HL-60 (cell line): ENCODE results near the gene CAMTA1.

Experiments
- DNase-seq, 2 experiments: peaks; one replicate each; pipeline ENCODE4 v3.0.0-alpha.2; 2010 to 2020; ENCODE audit warnings: low read depth in 1 of 2, low spot score in 1 of 2
- H3K27ac ChIP-seq: fragments of 250-450 bp; sonication (Bioruptor Pico); replicated peaks from 2 replicates; pipeline ENCODE4 v1.5.1; 2020; ENCODE audit warnings: mild to moderate bottlenecking, moderate library complexity
- H3K27me3 ChIP-seq: fragments of 250-450 bp; sonication (Bioruptor Pico); 2 replicates; pipeline ENCODE4 v1.5.1; 2021; ENCODE audit warnings: mild to moderate bottlenecking, moderate library complexity; ENCODE audit not compliant: insufficient read depth, poor library complexity, severe bottlenecking
- H3K4me3 ChIP-seq: replicated peaks from 2 replicates; pipeline ENCODE4 v1.5.1; 2011; ENCODE audit warnings: mild to moderate bottlenecking, control low read depth, low read length; ENCODE audit not compliant: insufficient read depth
- CTCF ChIP-seq: IDR thresholded peaks from one replicate; pipeline ENCODE4 v1.5.1; 2011; ENCODE audit warnings: low read length, control low read depth, inconsistent platforms; ENCODE audit not compliant: insufficient read depth
- GABPA ChIP-seq: IDR thresholded peaks from 2 replicates; pipeline ENCODE4 v1.6.1; 2012; ENCODE audit warnings: low read depth
- POLR2AphosphoS5 ChIP-seq: IDR thresholded peaks from 2 replicates; pipeline ENCODE4 v1.6.1; 2012; ENCODE audit warnings: low read depth
- REST ChIP-seq: IDR thresholded peaks from 2 replicates; pipeline ENCODE4 v1.6.1; 2012; ENCODE audit warnings: low read depth; ENCODE audit not compliant: insufficient replicate concordance
- SPI1 ChIP-seq: IDR thresholded peaks from 2 replicates; pipeline ENCODE4 v1.6.1; 2012; ENCODE audit warnings: low read depth, mild to moderate bottlenecking, borderline replicate concordance

CAMTA1 gene

DNA sequence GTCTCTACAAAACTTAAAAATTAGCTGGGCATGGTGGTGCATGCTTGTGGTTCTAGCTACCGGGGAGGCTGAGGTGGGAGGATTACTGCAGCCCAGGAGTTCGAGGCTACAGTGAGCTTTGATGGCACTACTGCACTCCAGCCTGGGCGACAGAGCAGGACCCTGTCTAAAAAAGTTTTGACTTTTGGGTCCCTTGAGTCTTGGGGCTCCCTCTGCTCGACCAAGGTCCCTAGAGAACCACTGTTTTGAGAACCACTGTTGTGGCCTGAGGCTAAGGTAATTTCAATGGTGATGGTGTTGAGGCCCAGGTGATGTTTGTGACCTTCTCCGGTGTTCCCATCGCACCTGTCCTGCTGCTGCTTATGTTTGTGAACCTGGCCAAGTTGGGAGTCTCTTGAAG is 3.1 kb upstream of the CAMTA1 start:
- Histone ChIP-seq H3K27me3 (no peaks in the 10 kb centered on the region), H3K4me3 (no peak overlapping the region), H3K27ac (no peak overlapping the region)
- no peak for DNase-seq
- TF ChIP-seq POLR2AphosphoS5 (no peak), CTCF (no peak), SPI1 (no peak), REST (no peak), GABPA (no peak)

DNA sequence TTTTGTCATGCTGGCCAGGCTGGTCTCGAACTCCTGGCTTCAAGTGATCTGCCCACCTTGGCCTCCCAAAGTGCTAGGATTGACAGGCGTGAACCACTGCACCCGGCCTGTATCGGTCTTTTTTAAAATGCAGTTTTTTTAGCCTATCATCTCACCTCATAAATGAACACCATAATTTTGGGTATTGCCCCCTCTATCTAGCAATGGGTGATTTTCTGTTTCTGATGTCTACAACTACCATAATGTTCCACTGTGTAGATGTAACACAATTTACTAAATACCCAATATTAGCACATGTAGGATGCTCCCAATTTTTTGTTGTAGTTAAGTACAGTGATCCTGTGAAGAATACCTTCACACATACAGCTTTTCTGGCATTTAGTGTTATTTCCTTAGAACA is 2.0 kb upstream of the CAMTA1 start:
- H3K27me3 ChIP-seq: no peaks in the 10 kb centered on the region
- peak overlapping the region; percentile 98 for H3K27ac ChIP-seq
- DNase-seq: no peak
- TF ChIP-seq REST: no peak
- TF ChIP-seq CTCF: no peak
- no peak for TF ChIP-seq GABPA
- TF ChIP-seq SPI1: no peak
- no peak for TF ChIP-seq POLR2AphosphoS5
- peak overlapping the region; percentile 68 for H3K4me3 ChIP-seq

DNA sequence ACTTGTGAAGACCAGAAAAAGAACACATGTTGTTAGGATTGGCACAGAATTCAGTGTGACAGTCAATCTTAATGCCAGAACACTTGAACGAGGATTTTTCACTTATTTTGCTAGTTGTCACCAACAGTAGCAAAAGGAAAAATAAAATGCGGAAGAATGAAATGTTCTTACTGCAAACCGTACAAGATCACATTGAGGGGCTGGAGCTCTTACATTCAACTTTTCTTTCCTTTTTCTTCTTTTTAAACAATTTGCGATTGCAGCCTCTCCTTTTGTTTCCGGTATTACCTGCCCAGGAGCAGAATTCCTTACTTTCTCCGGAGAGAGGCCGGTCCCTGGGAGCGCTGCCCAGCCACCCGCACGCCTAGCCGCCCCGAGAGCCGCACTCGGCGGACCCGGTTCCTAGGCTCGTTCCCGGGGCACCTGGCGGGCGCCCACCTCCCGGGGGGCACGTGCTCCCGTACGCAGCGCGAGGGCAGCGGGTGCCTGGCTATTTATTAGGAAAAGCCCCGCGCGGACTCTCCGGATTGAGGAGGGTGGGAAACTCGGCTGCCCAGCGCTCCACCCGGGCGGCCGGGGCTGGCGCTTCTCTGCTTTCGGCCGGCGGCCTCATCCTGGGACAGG is 1.2 kb upstream of the CAMTA1 start:
- Histone ChIP-seq H3K27ac (peak overlapping the region; percentile 98), H3K27me3 (no peaks in the 10 kb centered on the region), H3K4me3 (peak overlapping the region; percentile 68)
- DNase-seq: no peak
- TF ChIP-seq SPI1 (no peak), CTCF (no peak), POLR2AphosphoS5 (peak; percentile 77; the same call in 1 of the 2 replicates), REST (no peak), GABPA (no peak)
